ENCODE data around the gene RAX2. TPM values are rescaled to one million over a fixed set of nuclear protein-coding genes. Genes with fewer than 3 reads are reported as not detected.

The RAX2 gene
- total and polyA plus RNA-seq, 9 of the 15 experiments (the other 6 are each of a cell fraction or from before 2014, with no cell fraction given), result not detected

DNA sequence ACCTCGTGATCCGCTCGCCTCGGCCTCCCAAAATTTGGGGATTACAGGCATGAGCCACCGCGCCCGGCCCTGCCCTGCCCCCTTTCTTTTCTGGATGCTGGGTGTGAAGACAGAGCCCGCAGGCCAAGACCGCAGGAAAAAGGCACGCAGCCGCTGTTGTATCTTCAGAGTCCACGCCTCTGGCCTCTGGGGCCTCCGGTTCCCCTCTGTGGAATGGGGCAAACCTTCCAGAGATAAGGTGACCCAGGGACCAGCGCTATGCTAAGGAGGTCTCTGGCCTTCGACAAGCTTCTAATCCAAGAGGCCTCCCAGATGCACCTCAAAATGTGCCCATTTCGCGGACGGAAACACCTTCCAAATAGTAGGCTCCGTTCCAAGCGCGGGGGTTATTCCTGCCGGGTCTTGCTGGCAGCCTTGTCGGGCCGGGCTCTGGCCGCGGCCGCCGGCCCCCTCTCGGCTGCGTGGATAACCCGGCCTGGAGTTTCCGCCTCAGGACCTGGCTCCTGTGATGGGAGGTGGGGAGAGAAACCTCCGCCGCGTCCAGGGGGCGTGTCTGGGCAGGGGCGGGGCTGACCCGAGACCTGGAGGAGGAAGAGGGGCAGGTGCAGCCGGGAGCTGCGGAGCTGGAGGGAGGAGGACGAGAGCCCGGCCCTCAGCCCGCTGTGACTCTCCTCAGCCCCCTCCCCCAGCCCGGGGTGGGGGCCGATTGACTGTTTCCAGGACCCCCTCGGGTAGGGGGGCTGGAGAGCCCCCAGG lies 50.7 kb downstream of the RAX2 start (continued):
- TF ChIP-seq, protein P1, sequence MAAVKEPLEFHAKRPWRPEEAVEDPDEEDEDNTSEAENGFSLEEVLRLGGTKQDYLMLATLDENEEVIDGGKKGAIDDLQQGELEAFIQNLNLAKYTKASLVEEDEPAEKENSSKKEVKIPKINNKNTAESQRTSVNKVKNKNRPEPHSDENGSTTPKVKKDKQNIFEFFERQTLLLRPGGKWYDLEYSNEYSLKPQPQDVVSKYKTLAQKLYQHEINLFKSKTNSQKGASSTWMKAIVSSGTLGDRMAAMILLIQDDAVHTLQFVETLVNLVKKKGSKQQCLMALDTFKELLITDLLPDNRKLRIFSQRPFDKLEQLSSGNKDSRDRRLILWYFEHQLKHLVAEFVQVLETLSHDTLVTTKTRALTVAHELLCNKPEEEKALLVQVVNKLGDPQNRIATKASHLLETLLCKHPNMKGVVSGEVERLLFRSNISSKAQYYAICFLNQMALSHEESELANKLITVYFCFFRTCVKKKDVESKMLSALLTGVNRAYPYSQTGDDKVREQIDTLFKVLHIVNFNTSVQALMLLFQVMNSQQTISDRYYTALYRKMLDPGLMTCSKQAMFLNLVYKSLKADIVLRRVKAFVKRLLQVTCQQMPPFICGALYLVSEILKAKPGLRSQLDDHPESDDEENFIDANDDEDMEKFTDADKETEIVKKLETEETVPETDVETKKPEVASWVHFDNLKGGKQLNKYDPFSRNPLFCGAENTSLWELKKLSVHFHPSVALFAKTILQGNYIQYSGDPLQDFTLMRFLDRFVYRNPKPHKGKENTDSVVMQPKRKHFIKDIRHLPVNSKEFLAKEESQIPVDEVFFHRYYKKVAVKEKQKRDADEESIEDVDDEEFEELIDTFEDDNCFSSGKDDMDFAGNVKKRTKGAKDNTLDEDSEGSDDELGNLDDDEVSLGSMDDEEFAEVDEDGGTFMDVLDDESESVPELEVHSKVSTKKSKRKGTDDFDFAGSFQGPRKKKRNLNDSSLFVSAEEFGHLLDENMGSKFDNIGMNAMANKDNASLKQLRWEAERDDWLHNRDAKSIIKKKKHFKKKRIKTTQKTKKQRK (IDR thresholded peaks at IDR 0.05; ENCODE audit: borderline replicate concordance, low read depth, low read length), result no peak
- TF ChIP-seq SNRNP70 (optimal IDR thresholded peaks at IDR 0.05; ENCODE audit: low read depth, low read length) (no peak), BRD9 (IDR thresholded peaks at IDR 0.05; ENCODE audit: low read depth, partially characterized antibody) (no peak), CREB1 (IDR thresholded peaks at IDR 0.05) (peak; percentile 35; the same call in 1 of the 2 replicates), CREB1 (CRISPR knock-in tag; IDR thresholded peaks at IDR 0.05) (peak; percentile 80), SMAD2 (IDR thresholded peaks at IDR 0.05; ENCODE audit: low read depth, low read length) (no peak), DPF2 (IDR thresholded peaks at IDR 0.05) (peak; percentile 67), ZC3H8 (IDR thresholded peaks at IDR 0.05) (no peak)
- TF ChIP-seq, protein P2, sequence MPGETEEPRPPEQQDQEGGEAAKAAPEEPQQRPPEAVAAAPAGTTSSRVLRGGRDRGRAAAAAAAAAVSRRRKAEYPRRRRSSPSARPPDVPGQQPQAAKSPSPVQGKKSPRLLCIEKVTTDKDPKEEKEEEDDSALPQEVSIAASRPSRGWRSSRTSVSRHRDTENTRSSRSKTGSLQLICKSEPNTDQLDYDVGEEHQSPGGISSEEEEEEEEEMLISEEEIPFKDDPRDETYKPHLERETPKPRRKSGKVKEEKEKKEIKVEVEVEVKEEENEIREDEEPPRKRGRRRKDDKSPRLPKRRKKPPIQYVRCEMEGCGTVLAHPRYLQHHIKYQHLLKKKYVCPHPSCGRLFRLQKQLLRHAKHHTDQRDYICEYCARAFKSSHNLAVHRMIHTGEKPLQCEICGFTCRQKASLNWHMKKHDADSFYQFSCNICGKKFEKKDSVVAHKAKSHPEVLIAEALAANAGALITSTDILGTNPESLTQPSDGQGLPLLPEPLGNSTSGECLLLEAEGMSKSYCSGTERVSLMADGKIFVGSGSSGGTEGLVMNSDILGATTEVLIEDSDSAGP (CRISPR knock-in tag; IDR thresholded peaks at IDR 0.05), result no peak
- TF ChIP-seq, protein P3, sequence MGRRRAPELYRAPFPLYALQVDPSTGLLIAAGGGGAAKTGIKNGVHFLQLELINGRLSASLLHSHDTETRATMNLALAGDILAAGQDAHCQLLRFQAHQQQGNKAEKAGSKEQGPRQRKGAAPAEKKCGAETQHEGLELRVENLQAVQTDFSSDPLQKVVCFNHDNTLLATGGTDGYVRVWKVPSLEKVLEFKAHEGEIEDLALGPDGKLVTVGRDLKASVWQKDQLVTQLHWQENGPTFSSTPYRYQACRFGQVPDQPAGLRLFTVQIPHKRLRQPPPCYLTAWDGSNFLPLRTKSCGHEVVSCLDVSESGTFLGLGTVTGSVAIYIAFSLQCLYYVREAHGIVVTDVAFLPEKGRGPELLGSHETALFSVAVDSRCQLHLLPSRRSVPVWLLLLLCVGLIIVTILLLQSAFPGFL (CRISPR knock-in tag; IDR thresholded peaks at IDR 0.05), result 0 out of 2 replicates have a peak, but pooled peaks have one; percentile 1
- TF ChIP-seq, protein P4, sequence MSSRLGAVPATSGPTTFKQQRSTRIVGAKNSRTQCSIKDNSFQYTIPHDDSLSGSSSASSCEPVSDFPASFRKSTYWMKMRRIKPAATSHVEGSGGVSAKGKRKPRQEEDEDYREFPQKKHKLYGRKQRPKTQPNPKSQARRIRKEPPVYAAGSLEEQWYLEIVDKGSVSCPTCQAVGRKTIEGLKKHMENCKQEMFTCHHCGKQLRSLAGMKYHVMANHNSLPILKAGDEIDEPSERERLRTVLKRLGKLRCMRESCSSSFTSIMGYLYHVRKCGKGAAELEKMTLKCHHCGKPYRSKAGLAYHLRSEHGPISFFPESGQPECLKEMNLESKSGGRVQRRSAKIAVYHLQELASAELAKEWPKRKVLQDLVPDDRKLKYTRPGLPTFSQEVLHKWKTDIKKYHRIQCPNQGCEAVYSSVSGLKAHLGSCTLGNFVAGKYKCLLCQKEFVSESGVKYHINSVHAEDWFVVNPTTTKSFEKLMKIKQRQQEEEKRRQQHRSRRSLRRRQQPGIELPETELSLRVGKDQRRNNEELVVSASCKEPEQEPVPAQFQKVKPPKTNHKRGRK (tag; IDR thresholded peaks at IDR 0.05), result no peak

Data from K562 (cell line).